Stimulated activated effector memory CD8-positive, alpha-beta T cell treated with anti-CD3 and anti-CD28 coated beads, Interleukin-12 subunit alpha, Interleukin-12 subunit beta, amount 100 ng/mL, for 72 hours (primary cell): Measurements from ENCODE around the gene SNAPC5.
A peak's percentile ranks its signal among the peaks of the same experiment; 100 is the strongest.
"Not testable (repeated sequence)": the region's sequence is repeated elsewhere in the genome, so short reads cannot be mapped to it uniquely, and the experiment has no call there.

ENCODE experiments used
- ATAC-seq: fragments of 150-1000 bp; cut with Tn5 transposase; 2 replicates; pipeline ENCODE4 v1.10.0; 2021
- DNase-seq, 2 donors: peaks; one replicate each; pipeline ENCODE4 v3.0.0; 2021 to 2022; ENCODE audit warnings: low spot score in 2 of 2
- H3K27ac Mint-ChIP-seq: one replicate; pipeline ENCODE4 v1.8.0; 2022; ENCODE audit warnings: mild to moderate bottlenecking, mixed read lengths
- H3K36me3 Mint-ChIP-seq: one replicate; pipeline ENCODE4 v1.8.0; 2022; ENCODE audit warnings: mild to moderate bottlenecking, mixed read lengths
- H3K4me1 Mint-ChIP-seq: one replicate; pipeline ENCODE4 v1.8.0; 2022; ENCODE audit warnings: mixed read lengths
- H3K4me3 Mint-ChIP-seq: one replicate; pipeline ENCODE4 v1.8.0; 2022; ENCODE audit warnings: mild to moderate bottlenecking, mixed read lengths
- H3K9me3 Mint-ChIP-seq: one replicate; pipeline ENCODE4 v1.8.0; 2022; ENCODE audit warnings: mixed read lengths

SNAPC5 gene

DNA sequence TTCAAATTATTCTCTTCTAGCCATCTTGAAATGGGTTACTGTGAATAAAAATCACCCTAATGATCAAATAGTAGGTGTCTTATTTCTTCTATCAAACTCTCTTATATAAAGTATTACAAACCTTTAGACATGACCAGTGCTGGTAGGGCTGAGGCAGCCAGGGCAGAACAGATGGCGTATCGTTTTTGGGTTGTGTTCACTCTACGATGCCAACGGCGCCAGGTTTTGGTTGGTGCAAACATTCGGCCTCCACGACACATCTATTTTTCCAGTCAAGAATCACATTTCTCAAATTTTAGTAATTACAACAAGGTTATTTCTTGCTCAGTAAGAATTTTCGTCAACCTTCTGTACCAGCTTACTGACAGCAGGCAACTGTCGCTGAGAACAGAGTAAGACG lies 4.9 kb upstream of the SNAPC5 start:
- Mint-ChIP-seq H3K9me3 (no peaks in the 10 kb centered on the region), H3K36me3 (peaks cover 81% of the 10 kb centered on the region), H3K27ac (peak overlapping the region; percentile 98), H3K4me1 (peaks cover 59% of the 10 kb centered on the region), H3K4me3 (peak overlapping the region; percentile 83)
- DNase-seq, result no peak
- ATAC-seq, result no peak

DNA sequence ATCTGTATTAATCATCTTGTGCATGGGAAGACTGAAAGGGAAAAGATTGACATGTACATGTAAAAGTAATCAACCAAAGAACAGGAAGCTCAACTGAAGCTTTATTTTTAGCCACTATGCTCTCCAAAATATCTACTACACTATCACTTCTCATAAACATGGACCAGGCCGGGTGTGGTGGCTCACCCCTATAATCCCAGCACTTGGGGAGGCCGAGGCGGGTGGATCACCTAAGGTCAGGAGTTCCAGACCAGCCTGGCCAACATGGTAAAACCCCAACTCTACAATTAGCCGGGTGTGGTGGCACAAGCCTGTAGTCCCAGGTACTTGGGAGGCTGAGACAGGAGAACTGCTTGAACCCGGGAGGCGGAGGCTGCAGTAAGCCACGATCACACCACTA lies 2.8 kb upstream of the SNAPC5 start:
- peaks cover 62% of the 10 kb centered on the region for H3K4me1 Mint-ChIP-seq
- peaks cover 100% of the 10 kb centered on the region for H3K36me3 Mint-ChIP-seq
- not testable (repeated sequence) for ATAC-seq, DNase-seq, H3K9me3 Mint-ChIP-seq
- peak overlapping the region; percentile 91 for H3K27ac Mint-ChIP-seq
- H3K4me3 Mint-ChIP-seq, result peak overlapping the region; percentile 83

DNA sequence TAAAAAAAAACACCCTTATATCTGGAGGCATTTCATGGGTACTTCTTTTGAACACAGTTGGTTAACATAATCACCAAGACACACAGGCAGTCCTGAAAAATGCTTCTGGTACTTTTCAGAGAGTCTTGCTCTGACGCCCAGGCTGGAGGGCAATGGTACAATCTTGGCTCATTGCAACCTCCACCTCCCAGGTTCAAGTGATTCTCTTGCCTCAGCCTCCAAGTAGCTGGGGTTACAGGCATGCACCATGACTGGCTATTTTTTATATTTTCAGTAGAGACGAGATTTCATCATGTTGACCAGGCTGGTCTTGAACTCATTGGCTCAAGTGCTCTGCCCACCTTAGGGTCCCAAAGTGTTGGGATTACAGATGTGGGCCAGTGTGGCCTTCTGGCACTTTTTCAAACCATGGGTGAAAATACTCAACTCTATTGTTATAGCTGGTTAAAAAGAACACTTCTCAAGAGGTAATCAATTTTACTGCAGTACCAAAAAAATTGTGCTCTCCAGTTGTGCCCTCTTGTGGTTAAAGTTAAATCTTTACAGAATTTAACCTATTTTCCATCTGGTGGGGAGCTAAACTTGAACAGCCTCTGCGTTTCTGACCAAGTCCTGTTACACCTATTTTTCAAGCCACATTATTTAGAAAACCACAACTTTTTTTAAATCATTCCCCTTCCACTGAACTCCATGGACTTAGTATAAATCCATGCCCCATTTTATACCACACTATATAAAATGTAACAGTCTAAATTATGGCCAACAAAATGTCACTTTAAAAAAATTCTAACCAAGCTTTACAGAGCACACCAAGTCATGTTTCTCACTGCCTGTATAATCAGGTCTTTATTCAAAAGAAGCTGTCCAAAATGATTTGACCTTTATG lies 1.2 kb upstream of the SNAPC5 start:
- H3K4me3 Mint-ChIP-seq, result peak overlapping the region; percentile 92
- peaks cover 100% of the 10 kb centered on the region for H3K36me3 Mint-ChIP-seq
- ATAC-seq, result no peak
- no peak for DNase-seq
- H3K4me1 Mint-ChIP-seq, result peaks cover 61% of the 10 kb centered on the region
- no peaks in the 10 kb centered on the region for H3K9me3 Mint-ChIP-seq
- H3K27ac Mint-ChIP-seq, result peak overlapping the region; percentile 96

- peak overlapping the region; percentile 96 for H3K27ac Mint-ChIP-seq
- no peak for DNase-seq
- ATAC-seq, result peak; percentile 40
- H3K9me3 Mint-ChIP-seq, result no peaks in the 10 kb centered on the region
- H3K4me3 Mint-ChIP-seq, result peak overlapping the region; percentile 92
- H3K36me3 Mint-ChIP-seq, result peaks cover 100% of the 10 kb centered on the region
- H3K4me1 Mint-ChIP-seq, result peaks cover 46% of the 10 kb centered on the region
Measured at GRCh38 chr15:66496951-66497501, 536 bp downstream of the SNAPC5 start.

DNA sequence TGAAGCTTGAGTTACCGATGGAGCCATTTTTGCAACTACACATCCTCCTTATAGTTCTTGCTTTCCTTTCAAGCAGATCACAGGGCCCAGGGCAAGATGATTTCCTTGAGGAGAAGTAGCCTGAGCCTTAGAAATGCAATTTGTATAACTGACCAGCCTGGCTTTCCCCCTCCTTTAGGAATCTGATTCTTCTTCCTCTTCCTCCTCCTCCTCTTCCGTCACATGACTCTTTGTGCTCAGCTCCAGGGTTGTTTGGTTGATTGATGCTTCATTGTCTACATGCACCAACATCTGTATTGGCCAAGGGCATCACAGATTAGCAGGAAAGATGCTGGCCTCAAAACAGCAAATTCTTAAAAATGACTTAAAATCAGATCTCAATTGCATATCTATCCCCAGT lies 3.3 kb downstream of the SNAPC5 start:
- no peaks in the 10 kb centered on the region for H3K9me3 Mint-ChIP-seq
- ATAC-seq (no peak), DNase-seq (no peak)
- H3K4me3 Mint-ChIP-seq, result no peak overlapping the region
- H3K27ac Mint-ChIP-seq, result no peak overlapping the region
- H3K4me1 Mint-ChIP-seq, result peaks cover 30% of the 10 kb centered on the region
- H3K36me3 Mint-ChIP-seq, result peaks cover 100% of the 10 kb centered on the region

DNA sequence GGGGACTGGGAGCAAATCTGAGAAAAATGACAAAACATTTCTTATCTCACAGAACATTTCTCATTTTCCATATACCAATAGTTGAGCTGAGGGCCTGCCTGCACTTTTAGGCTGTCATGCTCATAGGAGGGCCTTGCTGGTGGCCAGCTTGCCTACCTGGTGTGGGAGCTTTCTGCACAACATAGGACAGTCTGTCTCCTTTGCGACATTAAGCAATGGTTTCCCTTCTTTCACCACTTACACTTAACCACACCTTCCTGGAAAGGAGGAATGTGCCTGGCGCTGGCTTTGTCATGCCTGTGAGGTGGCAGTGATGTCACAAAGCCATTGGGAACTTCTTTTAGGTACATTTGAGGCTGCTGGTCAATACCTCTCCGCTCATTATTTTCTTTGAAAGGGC lies 5.7 kb downstream of the SNAPC5 start:
- no peaks in the 10 kb centered on the region for H3K9me3 Mint-ChIP-seq

DNA sequence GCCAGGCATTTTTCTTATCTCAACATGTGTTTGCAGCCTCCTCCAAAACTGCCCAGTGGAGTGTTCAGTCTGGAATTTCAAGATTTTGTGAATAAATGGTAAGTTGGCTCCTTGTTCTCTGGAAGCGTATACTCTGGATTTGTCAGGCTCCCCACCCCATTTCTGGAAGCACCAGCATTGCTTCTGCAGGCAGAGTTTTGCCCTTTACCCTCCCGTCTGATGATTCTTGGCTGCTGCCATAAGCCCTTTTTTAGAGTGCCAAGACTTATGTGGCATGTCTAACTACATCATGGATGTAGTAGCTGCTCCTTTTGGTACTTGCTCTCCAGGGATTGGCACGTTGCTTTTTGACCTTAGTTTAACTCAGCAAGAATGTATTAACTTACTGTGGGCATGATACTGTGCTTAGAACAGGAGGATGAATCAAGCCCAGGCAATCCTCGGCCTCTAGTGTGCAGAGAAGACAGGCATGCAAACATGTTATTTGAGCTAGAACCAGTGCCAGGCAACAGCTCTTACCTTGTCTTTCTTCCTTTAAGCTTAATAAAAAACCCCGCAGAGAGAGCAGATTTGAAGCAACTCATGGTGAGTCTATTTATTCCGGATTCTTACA lies 8.3 kb downstream of the SNAPC5 start:
- H3K9me3 Mint-ChIP-seq, result no peaks in the 10 kb centered on the region
- peak overlapping the region; percentile 63 for H3K27ac Mint-ChIP-seq
- ATAC-seq, result no peak
- no peak overlapping the region for H3K4me3 Mint-ChIP-seq
- no peak for DNase-seq
- H3K4me1 Mint-ChIP-seq, result peaks cover 3% of the 10 kb centered on the region
- peaks cover 100% of the 10 kb centered on the region for H3K36me3 Mint-ChIP-seq

More for the DNA sequence above, 5.7 kb downstream of the SNAPC5 start:
- H3K4me1 Mint-ChIP-seq, result peaks cover 18% of the 10 kb centered on the region
- H3K4me3 Mint-ChIP-seq, result no peak overlapping the region
- H3K27ac Mint-ChIP-seq, result no peak overlapping the region
- no peak for ATAC-seq
- DNase-seq, result no peak
- H3K36me3 Mint-ChIP-seq, result peaks cover 100% of the 10 kb centered on the region

DNA sequence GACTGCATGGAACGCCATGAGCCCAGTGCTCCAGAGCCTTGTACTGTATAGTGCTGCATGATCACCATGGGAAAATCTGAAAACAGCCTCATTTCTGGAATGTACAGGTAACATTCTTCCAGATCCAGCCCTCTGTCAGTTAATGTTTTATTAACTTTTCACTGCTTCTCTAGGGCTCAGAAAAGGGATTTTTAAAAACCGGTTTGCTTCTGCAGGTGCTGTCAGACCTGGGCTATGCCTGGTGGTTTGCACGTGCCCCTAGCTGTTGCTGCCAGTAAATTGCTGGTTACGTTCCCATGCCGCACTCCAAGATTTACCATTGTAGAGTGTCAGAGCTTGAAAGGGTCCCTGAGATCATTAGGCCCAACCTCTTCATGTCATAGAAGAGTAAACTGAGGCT lies 9.0 kb downstream of the SNAPC5 start:
- ATAC-seq, result no peak
- H3K9me3 Mint-ChIP-seq, result no peaks in the 10 kb centered on the region
- H3K4me1 Mint-ChIP-seq, result no peaks in the 10 kb centered on the region
- no peak for DNase-seq
- H3K27ac Mint-ChIP-seq, result no peak overlapping the region
- no peak overlapping the region for H3K4me3 Mint-ChIP-seq
- H3K36me3 Mint-ChIP-seq, result peaks cover 100% of the 10 kb centered on the region

DNA sequence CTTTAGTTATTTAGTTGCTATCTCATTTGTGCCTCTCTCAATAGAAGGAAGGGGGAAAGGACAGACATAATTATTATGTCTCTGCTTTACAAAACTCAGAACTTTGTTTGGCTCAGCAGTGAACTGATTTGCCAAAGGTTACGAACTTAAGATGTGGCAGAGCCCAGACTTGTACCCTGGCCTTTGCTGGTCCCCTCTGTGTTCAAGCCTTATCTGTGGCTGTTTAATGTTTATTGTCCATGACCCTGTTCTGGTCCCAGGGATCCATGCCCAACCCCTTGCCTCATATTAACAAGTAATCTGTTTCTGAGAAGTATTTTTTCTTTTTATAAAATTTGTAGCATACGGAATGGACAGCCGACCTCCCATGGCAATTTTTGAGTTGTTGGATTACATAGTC lies 10.7 kb downstream of the SNAPC5 start:
- no peak for DNase-seq
- peaks cover 9% of the 10 kb centered on the region for H3K4me1 Mint-ChIP-seq
- H3K27ac Mint-ChIP-seq, result no peak overlapping the region
- H3K4me3 Mint-ChIP-seq, result no peak overlapping the region
- no peaks in the 10 kb centered on the region for H3K9me3 Mint-ChIP-seq
- ATAC-seq, result no peak
- H3K36me3 Mint-ChIP-seq, result peaks cover 100% of the 10 kb centered on the region

- H3K4me1 Mint-ChIP-seq, result peaks cover 13% of the 10 kb centered on the region
- no peak for ATAC-seq
- no peaks in the 10 kb centered on the region for H3K9me3 Mint-ChIP-seq
- DNase-seq, result no peak
- H3K36me3 Mint-ChIP-seq, result peaks cover 98% of the 10 kb centered on the region
- H3K27ac Mint-ChIP-seq, result peak overlapping the region; percentile 83
- no peak overlapping the region for H3K4me3 Mint-ChIP-seq
Measured at GRCh38 chr15:66484539-66485112, 12.9 kb downstream of the SNAPC5 start.

- ATAC-seq (no peak), DNase-seq (no peak)
- no peaks in the 10 kb centered on the region for H3K9me3 Mint-ChIP-seq
- H3K4me3 Mint-ChIP-seq, result no peak overlapping the region
- H3K4me1 Mint-ChIP-seq, result peaks cover 20% of the 10 kb centered on the region
- H3K27ac Mint-ChIP-seq, result no peak overlapping the region
- peaks cover 95% of the 10 kb centered on the region for H3K36me3 Mint-ChIP-seq
Measured at GRCh38 chr15:66483131-66483566, 14.4 kb downstream of the SNAPC5 start.

DNA sequence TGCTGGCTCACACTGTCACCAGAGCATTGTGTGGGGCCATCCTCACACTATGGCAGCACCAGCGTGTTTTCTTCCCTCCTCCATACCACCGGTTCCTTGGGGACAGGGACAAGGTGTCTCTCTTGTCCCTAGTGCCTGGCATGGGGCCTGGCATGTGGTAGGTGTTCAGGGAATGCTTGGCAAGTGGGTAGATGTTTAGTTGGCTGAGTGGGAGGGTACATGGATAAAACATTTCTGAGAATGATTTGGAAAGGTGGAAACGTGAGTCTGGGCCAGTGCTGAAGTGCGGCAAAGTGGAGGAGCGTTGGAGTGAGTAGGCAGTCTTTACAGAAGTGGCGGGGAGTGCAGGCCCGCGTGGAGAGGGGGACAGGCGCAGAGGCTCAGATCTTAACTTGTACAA lies 15.0 kb downstream of the SNAPC5 start:
- DNase-seq, result no peak
- Mint-ChIP-seq H3K4me3 (no peak overlapping the region), H3K9me3 (no peaks in the 10 kb centered on the region), H3K36me3 (peaks cover 91% of the 10 kb centered on the region), H3K27ac (peak overlapping the region; percentile 36), H3K4me1 (peaks cover 20% of the 10 kb centered on the region)
- no peak for ATAC-seq

DNA sequence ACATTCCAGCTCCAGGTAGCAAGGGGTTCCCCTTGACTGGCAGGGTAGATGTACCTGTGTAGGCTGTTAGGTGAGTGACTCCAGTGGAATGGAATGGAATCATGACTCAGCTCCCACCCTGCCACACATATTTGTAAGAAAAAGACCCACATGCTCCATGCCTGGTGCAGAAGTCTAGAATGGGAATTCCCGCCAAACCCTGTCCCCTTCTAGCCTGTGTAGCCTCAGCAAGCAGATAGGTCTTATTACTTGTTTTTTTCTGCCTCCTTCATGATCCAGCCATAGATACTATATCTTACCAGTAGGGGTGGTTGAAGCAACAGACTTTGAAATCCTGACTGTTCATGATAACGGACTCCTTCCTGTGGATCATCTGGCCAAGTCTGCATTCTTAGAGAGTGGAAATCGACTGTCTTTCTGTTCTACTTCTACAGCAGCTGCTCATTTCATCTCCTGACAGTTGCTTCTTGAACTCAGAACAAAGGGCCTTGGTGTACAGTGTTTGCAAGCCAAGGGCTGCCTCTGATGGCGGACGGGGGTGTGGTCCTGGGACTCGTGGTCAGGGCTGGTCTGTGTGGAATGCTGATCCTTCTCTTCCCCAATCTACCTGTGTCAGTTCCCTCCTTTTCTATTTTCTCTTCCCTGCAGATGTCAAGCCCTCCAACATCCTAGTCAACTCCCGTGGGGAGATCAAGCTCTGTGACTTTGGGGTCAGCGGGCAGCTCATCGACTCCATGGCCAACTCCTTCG lies 16.3 kb downstream of the SNAPC5 start:
- ATAC-seq (no peak), DNase-seq (no peak)
- Mint-ChIP-seq H3K4me3 (no peak overlapping the region), H3K4me1 (peaks cover 31% of the 10 kb centered on the region), H3K27ac (peak overlapping the region; percentile 65), H3K36me3 (peaks cover 88% of the 10 kb centered on the region), H3K9me3 (no peaks in the 10 kb centered on the region)

DNA sequence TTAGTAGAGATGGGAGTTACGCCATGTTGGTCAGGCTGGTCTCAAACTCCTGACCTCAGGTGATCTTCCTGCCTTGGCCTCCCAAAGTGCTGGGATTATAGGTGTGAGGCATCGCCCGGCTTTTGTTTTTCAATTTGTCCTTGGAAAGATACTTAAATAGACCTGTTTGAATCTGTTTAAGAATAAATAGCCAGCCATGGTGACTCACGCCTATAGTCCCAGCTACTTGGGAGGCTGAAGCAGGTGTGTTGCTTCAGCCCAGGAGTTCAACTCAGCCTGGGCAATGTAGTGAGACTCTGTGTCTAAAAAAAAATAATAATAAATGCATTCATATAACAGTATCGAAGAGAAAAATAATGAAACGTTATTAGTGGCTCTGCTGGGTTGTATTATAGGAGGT lies 17.3 kb downstream of the SNAPC5 start:
- Mint-ChIP-seq H3K4me1 (peaks cover 41% of the 10 kb centered on the region), H3K27ac (no peak overlapping the region), H3K9me3 (no peaks in the 10 kb centered on the region), H3K4me3 (no peak overlapping the region), H3K36me3 (peaks cover 85% of the 10 kb centered on the region)
- DNase-seq (no peak), ATAC-seq (no peak)

DNA sequence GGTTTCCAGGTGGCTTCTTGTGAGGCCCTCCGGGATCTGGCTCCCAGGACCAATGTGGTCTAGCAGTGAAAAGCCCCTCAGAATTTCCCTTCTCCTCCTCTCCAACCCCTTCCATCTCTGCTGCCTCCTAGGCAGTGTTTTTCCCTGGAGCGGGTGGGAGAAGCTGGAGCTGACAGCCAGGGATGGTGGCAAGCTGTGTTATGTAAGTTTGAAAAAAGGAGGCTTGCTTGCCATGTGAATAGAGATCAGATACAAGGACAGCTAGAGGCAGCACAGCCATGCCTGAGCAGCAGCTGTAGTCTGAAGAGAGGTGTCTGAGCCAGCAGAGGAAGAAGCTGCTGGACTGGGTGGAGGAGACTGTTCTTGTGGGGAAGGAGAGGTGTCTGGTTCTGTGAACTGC lies 20.6 kb downstream of the SNAPC5 start:
- H3K9me3 Mint-ChIP-seq, result no peaks in the 10 kb centered on the region

More for the DNA sequence above, 20.6 kb downstream of the SNAPC5 start:
- Mint-ChIP-seq H3K4me3 (no peak overlapping the region), H3K27ac (peak overlapping the region; percentile 81), H3K36me3 (peaks cover 81% of the 10 kb centered on the region), H3K4me1 (peaks cover 57% of the 10 kb centered on the region)
- ATAC-seq (no peak), DNase-seq (no peak)
